ENCODE measurements around the gene PUS10.
"Not testable (repeated sequence)": the region's sequence is repeated elsewhere in the genome, so short reads cannot be mapped to it uniquely, and the experiment has no call there.

Gene PUS10

GRCh38 chr2:61017556-61018317, at the start of gene PUS10, which contains the start of gene PEX13:
Gene PUS10, minus strand, starts transcription at chr2:61018255. Its CDS starts 6,365 bp downstream, at chr2:61011890.
Gene PEX13, plus strand, starts transcription at chr2:61017720. Its CDS starts 40 bp downstream, at chr2:61017760.
- peak; percentile 53 for DNase-seq (ENCODE audit: low read depth)

- DNase-seq (ENCODE audit: low read depth) = peak; percentile 76
These were observed 48.0 kb upstream of the PUS10 start, which contains the start of gene SANBR for GRCh38 chr2:61065714-61066709. Gene SANBR, plus strand, starts transcription at chr2:61065871. Its CDS starts 4,480 bp downstream, at chr2:61070351.

- DNase-seq (ENCODE audit: low read depth) = no peak
These were observed 41.3 kb upstream of the PUS10 start for GRCh38 chr2:61059382-61059781.

GRCh38 chr2:61057562-61057961, 39.5 kb upstream of the PUS10 start:
- DNase-seq (ENCODE audit: low read depth) = no peak

GRCh38 chr2:61055557-61055956, 37.5 kb upstream of the PUS10 start:
- no peak for DNase-seq (ENCODE audit: low read depth)

- no peak for DNase-seq (ENCODE audit: low read depth)
These were observed 27.9 kb upstream of the PUS10 start for GRCh38 chr2:61045999-61046398.

GRCh38 chr2:61045226-61045625, 27.2 kb upstream of the PUS10 start:
- no peak for DNase-seq (ENCODE audit: low read depth)

- no peak for DNase-seq (ENCODE audit: low read depth)
These were observed 26.6 kb upstream of the PUS10 start for GRCh38 chr2:61044636-61045035.

- no peak for DNase-seq (ENCODE audit: low read depth)
These were observed 24.8 kb upstream of the PUS10 start for GRCh38 chr2:61042807-61043206.

- DNase-seq (ENCODE audit: low read depth) = not testable (repeated sequence)
These were observed 18.6 kb upstream of the PUS10 start for GRCh38 chr2:61036643-61037042.

- DNase-seq (ENCODE audit: low read depth) = not testable (repeated sequence)
These were observed 16.5 kb upstream of the PUS10 start for GRCh38 chr2:61034592-61034991.

- DNase-seq (ENCODE audit: low read depth) = no peak
These were observed 11.5 kb upstream of the PUS10 start for GRCh38 chr2:61029533-61029932.

- no peak for DNase-seq (ENCODE audit: low read depth)
These were observed 5.6 kb upstream of the PUS10 start for GRCh38 chr2:61023670-61024069.

GRCh38 chr2:61021228-61021660, 3.2 kb upstream of the PUS10 start:
- DNase-seq (ENCODE audit: low read depth) = no peak

- DNase-seq (ENCODE audit: low read depth) = no peak
These were observed 743 bp upstream of the PUS10 start for GRCh38 chr2:61018798-61019197.

GRCh38 chr2:61018318-61018755, 282 bp upstream of the PUS10 start:
- DNase-seq (ENCODE audit: low read depth) = no peak

- DNase-seq (ENCODE audit: low read depth) = peak; percentile 48
These were observed 976 bp downstream of the PUS10 start for GRCh38 chr2:61017003-61017555.

GRCh38 chr2:61016392-61017002, 1.6 kb downstream of the PUS10 start:
- no peak for DNase-seq (ENCODE audit: low read depth)

GRCh38 chr2:61015976-61016375, 2.1 kb downstream of the PUS10 start:
- no peak for DNase-seq (ENCODE audit: low read depth)

GRCh38 chr2:61014763-61015162, 3.3 kb downstream of the PUS10 start:
- DNase-seq (ENCODE audit: low read depth) = no peak

- no peak for DNase-seq (ENCODE audit: low read depth)
These were observed 4.7 kb downstream of the PUS10 start for GRCh38 chr2:61013382-61013781.

- not testable (repeated sequence) for DNase-seq (ENCODE audit: low read depth)
These were observed 5.8 kb downstream of the PUS10 start for GRCh38 chr2:61012303-61012702.

Measured in stimulated activated CD8-positive, alpha-beta memory T cell treated with anti-CD3 and anti-CD28 coated beads, Interleukin-4, amount 100 ng/mL, for 24 hours (primary cell).